OCI-LY1 (cell line): ENCODE measurements around the gene FBXW11.

Source experiments
- EZH2 ChIP-seq: fragments of 200-600 bp; sonication (generic), shearing (Covaris generic); IDR thresholded peaks from 2 replicates; pipeline ENCODE4 v1.8.0; 2017; ENCODE audit warnings: borderline replicate concordance, mixed run types, mild to moderate bottlenecking, antibody characterized with exemption, low read length, moderate library complexity, mixed read lengths
- TF ChIP-seq, protein P1 (sequence below): fragments of 200-600 bp; sonication (generic), shearing (Covaris generic); IDR thresholded peaks from 2 replicates; pipeline ENCODE4 v1.5.1; 2017; ENCODE audit warnings: mild to moderate bottlenecking, antibody characterized with exemption, low read length, moderate library complexity, mixed read lengths

DNA sequence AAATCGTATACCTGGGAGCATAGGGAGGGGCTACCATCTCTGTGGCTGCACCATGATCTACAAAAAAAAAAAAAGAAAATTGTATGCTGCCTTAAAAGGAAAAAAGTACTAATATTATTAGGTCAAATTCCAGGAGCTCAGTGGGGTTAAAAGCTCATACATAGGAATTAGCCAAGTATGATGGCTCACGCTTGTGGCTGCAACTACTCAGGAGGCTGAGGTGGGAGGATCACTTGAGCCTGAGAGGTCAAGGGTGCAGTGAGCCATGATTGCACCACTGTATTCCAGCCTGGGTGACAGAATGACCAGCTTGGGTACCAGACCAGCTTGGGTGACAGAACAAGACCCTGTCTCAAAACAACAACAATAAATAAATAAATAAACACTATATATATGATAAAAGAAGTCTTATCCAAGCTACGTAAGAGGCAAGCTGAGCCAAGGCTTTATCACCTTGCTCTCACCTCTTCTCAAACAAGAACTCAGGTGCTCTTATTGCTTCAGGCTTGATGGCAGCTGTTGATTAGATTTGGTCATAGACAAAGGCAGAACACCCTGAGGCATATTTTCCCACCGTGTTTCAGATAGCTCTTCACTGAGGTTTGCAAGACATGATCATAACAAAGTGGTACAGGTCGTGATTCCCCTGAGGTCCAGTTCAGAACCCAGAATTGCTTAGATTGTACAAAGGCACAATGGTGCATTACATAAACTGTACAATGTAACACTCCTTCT is 3.3 kb upstream of the FBXW11 start:
- TF ChIP-seq, protein P1, sequence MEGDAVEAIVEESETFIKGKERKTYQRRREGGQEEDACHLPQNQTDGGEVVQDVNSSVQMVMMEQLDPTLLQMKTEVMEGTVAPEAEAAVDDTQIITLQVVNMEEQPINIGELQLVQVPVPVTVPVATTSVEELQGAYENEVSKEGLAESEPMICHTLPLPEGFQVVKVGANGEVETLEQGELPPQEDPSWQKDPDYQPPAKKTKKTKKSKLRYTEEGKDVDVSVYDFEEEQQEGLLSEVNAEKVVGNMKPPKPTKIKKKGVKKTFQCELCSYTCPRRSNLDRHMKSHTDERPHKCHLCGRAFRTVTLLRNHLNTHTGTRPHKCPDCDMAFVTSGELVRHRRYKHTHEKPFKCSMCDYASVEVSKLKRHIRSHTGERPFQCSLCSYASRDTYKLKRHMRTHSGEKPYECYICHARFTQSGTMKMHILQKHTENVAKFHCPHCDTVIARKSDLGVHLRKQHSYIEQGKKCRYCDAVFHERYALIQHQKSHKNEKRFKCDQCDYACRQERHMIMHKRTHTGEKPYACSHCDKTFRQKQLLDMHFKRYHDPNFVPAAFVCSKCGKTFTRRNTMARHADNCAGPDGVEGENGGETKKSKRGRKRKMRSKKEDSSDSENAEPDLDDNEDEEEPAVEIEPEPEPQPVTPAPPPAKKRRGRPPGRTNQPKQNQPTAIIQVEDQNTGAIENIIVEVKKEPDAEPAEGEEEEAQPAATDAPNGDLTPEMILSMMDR, result no peak
- no peak for TF ChIP-seq EZH2
